Renal pelvis (tissue), 4 donors: ENCODE measurements around the gene APOA5. TPM values are rescaled to one million over a fixed set of nuclear protein-coding genes. Genes with fewer than 3 reads are reported as not detected.
"Not testable (repeated sequence)": the region's sequence is repeated elsewhere in the genome, so short reads cannot be mapped to it uniquely, and the experiment has no call there.

Source experiments
- DNase-seq: peaks from one replicate; pipeline ENCODE4 v3.0.0-alpha.2; 2013
- polyA plus RNA-seq, 3 donors: library from polyadenylated mRNA; unstranded; fragments of 120-200 nt; gene quantifications; one replicate each; pipeline ENCODE4 v1.2.1, GENCODE V29; 2013; ENCODE audit not compliant: insufficient read length in 3 of 3

Gene APOA5
- polyA plus RNA-seq, 3 donors = not detected

DNA sequence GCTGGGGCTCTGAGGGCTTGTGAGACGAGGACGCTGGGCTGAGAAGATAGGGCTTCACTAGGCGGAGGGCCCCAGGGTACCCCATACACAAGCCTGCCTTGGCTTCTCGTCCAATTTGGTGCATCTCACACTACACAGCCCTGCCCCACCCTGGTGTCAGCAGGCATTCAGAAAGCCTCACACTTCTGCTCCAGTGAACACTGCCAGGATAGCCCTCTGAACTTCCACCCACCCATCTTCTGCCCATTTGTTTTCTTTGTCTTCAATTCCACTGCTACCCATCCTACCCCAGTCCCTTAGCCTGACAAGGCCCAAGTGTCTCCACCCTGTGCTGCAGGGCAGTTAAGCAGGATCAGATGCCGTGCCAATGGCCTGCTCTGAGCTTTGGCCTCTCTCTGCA is 17.0 kb downstream of the APOA5 start:
- DNase-seq = no peak

GRCh38 chr11:116773203-116774097 is 18.2 kb downstream of the APOA5 start:
- DNase-seq = peak; percentile 59

GRCh38 chr11:116772443-116773202 is 19.1 kb downstream of the APOA5 start, which contains the start of gene BUD13:
TSS of gene BUD13 (minus strand) at chr11:116772987. CDS start at chr11:116772964, 23 bp downstream.
- peak; percentile 88 for DNase-seq

DNA sequence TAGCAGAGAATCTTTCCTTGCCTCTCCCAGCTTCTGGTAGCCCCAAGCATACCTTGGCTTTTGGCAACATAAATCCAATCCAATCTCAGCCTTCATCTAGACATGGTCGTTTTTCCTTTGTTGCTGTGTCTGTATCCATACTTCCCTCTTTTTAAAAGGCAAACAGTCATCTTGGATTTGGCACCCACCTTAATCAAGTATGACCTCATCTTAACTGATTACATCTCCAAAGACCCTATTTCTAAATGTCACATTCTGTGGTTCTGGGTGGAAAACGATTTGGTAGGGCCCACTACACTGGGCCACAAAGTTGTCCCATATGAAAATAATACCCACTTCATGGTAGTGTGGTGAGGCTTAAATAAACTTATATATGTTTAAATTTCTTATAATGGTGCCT is 19.7 kb downstream of the APOA5 start:
- DNase-seq = no peak

GRCh38 chr11:116762132-116762531 is 29.5 kb downstream of the APOA5 start:
- DNase-seq = peak; percentile 40

GRCh38 chr11:116756044-116756443 is 35.6 kb downstream of the APOA5 start:
- DNase-seq = not testable (repeated sequence)

DNA sequence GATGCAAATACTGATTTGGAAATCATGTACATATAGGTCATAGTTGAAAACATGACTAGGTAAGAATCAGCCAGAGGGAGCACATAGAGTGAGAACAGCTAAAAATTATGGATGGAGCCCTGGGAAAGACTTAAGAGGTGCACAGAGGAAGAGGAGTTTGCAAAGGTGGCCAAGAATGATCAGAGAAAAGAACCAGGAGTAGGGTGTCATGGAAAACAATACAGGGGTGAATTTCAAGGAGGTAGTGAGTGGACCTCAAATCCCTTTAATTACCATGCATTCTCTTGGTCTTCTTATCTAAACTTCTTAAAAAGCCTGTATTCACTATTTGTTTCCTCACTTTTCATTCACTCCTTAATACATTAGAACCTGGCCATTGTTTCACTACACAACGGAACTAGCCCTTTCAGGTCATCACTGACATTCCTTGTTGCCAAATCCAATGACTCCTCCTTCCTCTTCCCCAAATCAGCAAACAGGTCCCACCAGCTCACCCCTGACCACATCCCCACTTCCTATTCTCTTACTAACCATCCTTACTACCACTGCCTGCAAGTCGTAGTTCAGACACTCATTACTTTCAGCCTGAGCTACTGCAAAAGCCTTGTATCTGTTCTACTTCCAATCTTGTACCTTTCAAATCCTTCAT is 41.5 kb downstream of the APOA5 start:
- no peak for DNase-seq

DNA sequence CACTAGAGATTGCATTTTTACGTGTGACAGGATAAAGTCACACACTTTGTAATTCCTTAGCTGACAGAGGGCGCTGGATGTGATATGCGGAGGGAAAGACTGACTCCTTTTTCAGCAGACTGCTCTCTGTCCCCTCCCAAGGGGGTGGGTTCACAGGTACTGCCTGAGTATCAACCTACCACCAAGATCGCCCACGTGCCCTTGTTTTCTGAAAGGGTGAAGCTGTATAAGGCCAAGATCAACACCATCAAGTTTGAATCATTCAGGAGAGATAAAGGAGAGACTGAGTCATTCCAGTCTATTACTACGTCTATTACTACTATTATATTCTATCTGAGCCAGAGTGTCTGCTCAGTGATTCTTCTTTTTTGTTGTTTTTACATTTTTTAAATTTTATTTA is 49.6 kb downstream of the APOA5 start:
- no peak for DNase-seq

GRCh38 chr11:116740741-116741140 is 50.9 kb downstream of the APOA5 start:
- DNase-seq = no peak

Other genes with a start within 250 kb of the APOA5 start
- gene BUD13, start 18.9 kb downstream of the APOA5 start, polyA plus RNA-seq = 10 to 100 TPM; 35.7 to 38.5 (median 36.7) TPM
- gene ZPR1, start 3.9 kb downstream of the APOA5 start, polyA plus RNA-seq = 10 to 100 TPM; 50.6 to 58.3 (median 58.1) TPM
- gene APOA4, start 31.4 kb upstream of the APOA5 start, polyA plus RNA-seq = under 1 TPM in 1 of 3 donors, not detected in 2; 0.06 TPM
- gene APOC3, start 38.0 kb upstream of the APOA5 start, polyA plus RNA-seq = 10 to 100 TPM in 1 of 3 donors, 1 to 10 TPM in 2; 2.8 to 14.7 (median 6.1) TPM
- 100 to 1,000 TPM in 2 of 3 donors, 10 to 100 TPM in 1; 76.0 to 179 (median 121) TPM for gene APOA1, start 45.7 kb upstream of the APOA5 start, polyA plus RNA-seq